Keratinocyte (primary cell): Measurements from ENCODE around the gene NRG2. TPM values are rescaled to one million over a fixed set of nuclear protein-coding genes. Genes with fewer than 3 reads are reported as not detected.

ENCODE experiments used
- DNase-seq: peaks from one replicate; pipeline ENCODE4 v3.0.0-alpha.2; 2011; ENCODE audit warnings: low read depth, missing footprints, low spot score
- FAIRE-seq: peaks from 2 replicates; lab custom pipeline; 2011; peaks lifted over from hg19 to GRCh38; lab: Jason Lieb, UNC
- H2AFZ ChIP-seq: 2 replicates; pipeline ENCODE4 v1.6.0; 2012; ENCODE audit warnings: low read length, control low read depth, inconsistent platforms; ENCODE audit not compliant: control insufficient read depth
- H3K27ac ChIP-seq: 2 replicates; pipeline ENCODE4 v1.5.1; 2011; ENCODE audit warnings: low read length; ENCODE audit not compliant: control insufficient read depth, insufficient read depth
- H3K27me3 ChIP-seq: 3 replicates; pipeline ENCODE4 v1.6.0; 2011; ENCODE audit warnings: low read length; ENCODE audit not compliant: control insufficient read depth, insufficient read depth; ENCODE audit errors: extremely low read depth
- H3K36me3 ChIP-seq, 2 experiments: 2 replicates in 1 of 2; 3 replicates in 1 of 2; pipeline ENCODE4 v1.5.1; 2011; ENCODE audit warnings: low read length in 2 of 2, mild to moderate bottlenecking in 1 of 2; ENCODE audit not compliant: control insufficient read depth in 2 of 2, insufficient read depth in 2 of 2; ENCODE audit errors: extremely low read depth in 1 of 2
- H3K4me1 ChIP-seq: 3 replicates; pipeline ENCODE4 v1.5.1; 2011; ENCODE audit warnings: low read length; ENCODE audit not compliant: control insufficient read depth, insufficient read depth; ENCODE audit errors: extremely low read depth
- H3K4me2 ChIP-seq: 3 replicates; pipeline ENCODE4 v1.6.0; 2011; ENCODE audit warnings: low read depth, low read length; ENCODE audit not compliant: control insufficient read depth, insufficient read depth; ENCODE audit errors: extremely low read depth
- H3K4me3 ChIP-seq, 3 experiments: fragments of 200-600 bp in 1 of 3; sonication (generic) in 1 of 3; 2 replicates in 2 of 3; 3 replicates in 1 of 3; pipeline ENCODE4 v1.5.1; 2011 to 2016; ENCODE audit warnings: low read length in 3 of 3, mild to moderate bottlenecking in 3 of 3, control low read depth in 2 of 3, inconsistent platforms in 1 of 3, low read depth in 1 of 3, mixed read lengths in 1 of 3, mixed run types in 1 of 3, moderate library complexity in 1 of 3; ENCODE audit not compliant: control insufficient read depth in 2 of 3, insufficient read depth in 2 of 3; ENCODE audit errors: extremely low read depth in 1 of 3
- H3K79me2 ChIP-seq: 2 replicates; pipeline ENCODE4 v1.6.0; 2012; ENCODE audit warnings: low read length; ENCODE audit not compliant: control insufficient read depth, insufficient read depth
- H3K9ac ChIP-seq: 3 replicates; pipeline ENCODE4 v1.6.0; 2011; ENCODE audit warnings: low read length; ENCODE audit not compliant: control insufficient read depth, insufficient read depth; ENCODE audit errors: extremely low read depth
- H3K9me1 ChIP-seq: 3 replicates; pipeline ENCODE4 v1.6.0; 2011; ENCODE audit warnings: low read length; ENCODE audit not compliant: control insufficient read depth, insufficient read depth; ENCODE audit errors: extremely low read depth
- H3K9me3 ChIP-seq: 2 replicates; pipeline ENCODE4 v1.5.1; 2012; ENCODE audit warnings: low read depth, low read length; ENCODE audit not compliant: control insufficient read depth
- H4K20me1 ChIP-seq: 3 replicates; pipeline ENCODE4 v1.6.0; 2011; ENCODE audit warnings: low read length; ENCODE audit not compliant: control insufficient read depth, insufficient read depth; ENCODE audit errors: extremely low read depth
- EZH2 ChIP-seq: IDR thresholded peaks from one replicate; pipeline ENCODE4 v1.6.1; 2012; ENCODE audit warnings: inconsistent platforms, mild to moderate bottlenecking, low read length, moderate library complexity
- dilution Hi-C: fragments of 300-500 bp; cut with MboI; formaldehyde crosslinking; loops from one replicate; pipeline ENCODE4 v1.7.0; 2020; ENCODE audit warnings: low sequenced_read_pairs; ENCODE audit not compliant: extremely low pct_ligation_motif_present
- polyA plus RNA-seq, 5 experiments: library from polyadenylated mRNA; depleted of rRNA in 3 of 5; stranded (reverse) in 3 of 5; stranded (forward) in 1 of 5; unstranded in 1 of 5; fragments of >200 nt; gene quantifications; 1 replicate in 1 of 5; 2 replicates in 3 of 5; 3 replicates in 1 of 5; pipeline versions ENCODE4 v1.2.1 to v1.2.3, GENCODE V29; 2011 to 2012; ENCODE audit warnings: missing spikeins in 2 of 5, low read depth in 1 of 5, low replicate concordance in 1 of 5
- TF ChIP-seq, protein P1 (sequence below), 3 experiments: IDR thresholded peaks in 1 of 3; conservative IDR thresholded peaks in 1 of 3; optimal IDR thresholded peaks in 1 of 3; 2 replicates in 2 of 3; 3 replicates in 1 of 3; pipeline versions ENCODE3 to v1.5.1; 2011; ENCODE audit warnings: low read length in 3 of 3, mild to moderate bottlenecking in 3 of 3, moderate library complexity in 2 of 3, control low read depth in 1 of 3, inconsistent platforms in 1 of 3; ENCODE audit not compliant: insufficient read depth in 2 of 3; ENCODE audit errors: extremely low read depth in 1 of 3

The NRG2 gene
- polyA plus RNA-seq, 1 donor (not counting 4 experiments of a cell fraction or from before 2014, with no cell fraction given) = 0.13 TPM

DNA sequence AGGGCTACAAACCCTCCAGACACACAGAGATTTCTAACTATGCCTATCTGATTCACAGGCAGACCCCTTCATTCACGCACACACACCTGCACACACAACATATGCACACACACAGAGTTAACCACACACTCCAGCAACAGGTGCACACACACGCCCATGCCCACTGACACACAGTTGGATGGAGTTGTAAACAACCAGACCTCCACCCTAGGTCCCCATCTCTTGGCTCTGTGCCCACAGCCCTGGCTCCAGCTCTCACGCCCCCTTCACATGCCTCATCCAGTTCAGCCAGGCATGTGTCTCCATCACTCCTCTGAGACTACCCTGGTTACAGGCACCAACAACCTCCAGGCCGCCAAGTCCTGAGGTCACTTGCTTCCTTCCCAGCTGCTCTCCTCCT is 186.4 kb downstream of the NRG2 start:
- no peak for FAIRE-seq
- TF ChIP-seq EZH2 = no peak
- TF ChIP-seq, protein P1, sequence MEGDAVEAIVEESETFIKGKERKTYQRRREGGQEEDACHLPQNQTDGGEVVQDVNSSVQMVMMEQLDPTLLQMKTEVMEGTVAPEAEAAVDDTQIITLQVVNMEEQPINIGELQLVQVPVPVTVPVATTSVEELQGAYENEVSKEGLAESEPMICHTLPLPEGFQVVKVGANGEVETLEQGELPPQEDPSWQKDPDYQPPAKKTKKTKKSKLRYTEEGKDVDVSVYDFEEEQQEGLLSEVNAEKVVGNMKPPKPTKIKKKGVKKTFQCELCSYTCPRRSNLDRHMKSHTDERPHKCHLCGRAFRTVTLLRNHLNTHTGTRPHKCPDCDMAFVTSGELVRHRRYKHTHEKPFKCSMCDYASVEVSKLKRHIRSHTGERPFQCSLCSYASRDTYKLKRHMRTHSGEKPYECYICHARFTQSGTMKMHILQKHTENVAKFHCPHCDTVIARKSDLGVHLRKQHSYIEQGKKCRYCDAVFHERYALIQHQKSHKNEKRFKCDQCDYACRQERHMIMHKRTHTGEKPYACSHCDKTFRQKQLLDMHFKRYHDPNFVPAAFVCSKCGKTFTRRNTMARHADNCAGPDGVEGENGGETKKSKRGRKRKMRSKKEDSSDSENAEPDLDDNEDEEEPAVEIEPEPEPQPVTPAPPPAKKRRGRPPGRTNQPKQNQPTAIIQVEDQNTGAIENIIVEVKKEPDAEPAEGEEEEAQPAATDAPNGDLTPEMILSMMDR (optimal IDR thresholded peaks at IDR 0.05 in 1 of 3, IDR thresholded peaks at IDR 0.05 in 1 of 3, conservative IDR thresholded peaks at IDR 0.05 in 1 of 3; ENCODE audit: extremely low read depth in 1 of 3, insufficient read depth in 2 of 3, low read length in 3 of 3) = no peak
- no peaks in the 10 kb centered on the region for H3K9me3 ChIP-seq
- no peak overlapping the region for H3K4me3 ChIP-seq
- no peaks in the 10 kb centered on the region for H3K36me3 ChIP-seq
- H3K4me1 ChIP-seq = peaks cover 7% of the 10 kb centered on the region
- no peak for DNase-seq
- dilution Hi-C loops = no loop called here
- no peak overlapping the region for H3K9ac ChIP-seq
- H3K4me2 ChIP-seq = no peak overlapping the region
- no peaks in the 10 kb centered on the region for H4K20me1 ChIP-seq
- no peak overlapping the region for H3K27ac ChIP-seq
- no peaks in the 10 kb centered on the region for H3K27me3 ChIP-seq
- H2AFZ ChIP-seq = no peak overlapping the region
- H3K9me1 ChIP-seq = no peaks in the 10 kb centered on the region
- no peaks in the 10 kb centered on the region for H3K79me2 ChIP-seq

DNA sequence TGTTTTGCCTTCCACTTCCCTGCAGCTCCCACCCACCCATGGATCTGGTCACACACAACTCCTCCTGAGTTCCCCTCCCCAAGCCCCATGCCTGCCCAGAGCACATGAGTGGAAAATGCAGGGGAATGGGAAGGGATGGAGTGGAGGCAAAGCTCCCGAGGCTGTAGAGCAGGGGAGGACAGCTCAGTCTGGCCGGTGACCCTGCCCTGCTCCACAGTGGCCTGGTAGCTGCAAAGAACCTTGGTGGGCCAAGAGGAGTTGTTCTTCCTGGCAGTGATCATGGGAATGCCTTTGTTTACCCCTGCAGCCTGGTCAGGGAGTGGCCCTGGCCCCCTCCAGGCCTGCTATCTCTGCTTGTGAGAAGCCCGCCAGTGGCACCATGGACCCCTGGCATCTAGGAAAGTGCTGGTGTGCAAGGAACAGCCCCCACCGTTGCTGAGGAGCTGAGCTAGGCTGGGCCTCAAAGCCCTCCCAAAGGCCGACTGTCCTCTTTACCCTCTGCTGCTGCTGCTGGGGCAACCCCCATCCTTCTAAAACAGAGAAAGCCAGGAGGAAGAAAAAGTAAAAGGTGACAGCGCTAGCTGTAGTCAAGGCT is 187.1 kb downstream of the NRG2 start:
- H3K4me2 ChIP-seq = no peak overlapping the region
- H3K27me3 ChIP-seq = no peaks in the 10 kb centered on the region
- FAIRE-seq (no peak), DNase-seq (no peak)
- no peak overlapping the region for H3K27ac ChIP-seq
- H4K20me1 ChIP-seq = no peaks in the 10 kb centered on the region
- dilution Hi-C loops = no loop called here
- H2AFZ ChIP-seq = no peak overlapping the region
- no peak overlapping the region for H3K9ac ChIP-seq
- H3K4me3 ChIP-seq = no peak overlapping the region
- TF ChIP-seq, protein P1 (optimal IDR thresholded peaks at IDR 0.05 in 1 of 3, IDR thresholded peaks at IDR 0.05 in 1 of 3, conservative IDR thresholded peaks at IDR 0.05 in 1 of 3; ENCODE audit: extremely low read depth in 1 of 3, insufficient read depth in 2 of 3, low read length in 3 of 3) = no peak
- TF ChIP-seq EZH2 = no peak
- H3K36me3 ChIP-seq = no peaks in the 10 kb centered on the region
- no peaks in the 10 kb centered on the region for H3K79me2 ChIP-seq
- H3K9me1 ChIP-seq = no peaks in the 10 kb centered on the region
- H3K4me1 ChIP-seq = peaks cover 4% of the 10 kb centered on the region
- H3K9me3 ChIP-seq = no peaks in the 10 kb centered on the region
